Lower leg skin (tissue), 3 donors: ENCODE measurements around the gene DTX2.

Source experiments
- CTCF ChIP-seq, 3 donors: fragments of 450-650 bp; IDR thresholded peaks; one replicate each; pipeline ENCODE4 v1.5.1; 2016; ENCODE audit warnings: antibody characterized with exemption in 3 of 3, mild to moderate bottlenecking in 3 of 3, moderate library complexity in 2 of 3
- POLR2A ChIP-seq, 2 donors: fragments of 450-650 bp; IDR thresholded peaks; one replicate each; pipeline ENCODE4 v1.6.1; 2016 to 2017; ENCODE audit warnings: antibody characterized with exemption in 2 of 2, mild to moderate bottlenecking in 1 of 2, moderate library complexity in 1 of 2

GRCh38 chr7:76515999-76516443, 54.5 kb downstream of the DTX2 start:
- TF ChIP-seq CTCF (IDR thresholded peaks at IDR 0.05) (no peak), POLR2A (IDR thresholded peaks at IDR 0.05) (no peak)
